CD8-positive, alpha-beta memory T cell (primary cell): ENCODE results near the gene KLHL2. TPM values are rescaled to one million over a fixed set of nuclear protein-coding genes. Genes with fewer than 3 reads are reported as not detected.
"Not testable (repeated sequence)": the region's sequence is repeated elsewhere in the genome, so short reads cannot be mapped to it uniquely, and the experiment has no call there.

Experiments
- CTCF ChIA-PET: fragments of 350-600 bp; sonication (Branson Sonifier 250); formaldehyde crosslinking; loops from one replicate; lab custom pipeline; 2021; ENCODE audit warnings: antibody characterized with exemption; lab: Charles Lee
- POLR2A ChIA-PET: fragments of 350-600 bp; sonication (Branson Sonifier 250); formaldehyde crosslinking; loops from one replicate; lab custom pipeline; 2021; ENCODE audit warnings: antibody characterized with exemption; lab: Charles Lee
- DNase-seq, 5 donors: peaks; one replicate each; pipeline versions ENCODE4 v3.0.0 to v3.0.0-alpha.2; 2020 to 2022; ENCODE audit warnings: mixed read lengths in 1 of 5
- H3K27ac ChIP-seq: one replicate; pipeline ENCODE4 v1.7.0; 2013; ENCODE audit warnings: low read depth, mild to moderate bottlenecking, low read length, moderate library complexity
- H3K27me3 ChIP-seq: 2 replicates; pipeline ENCODE4 v1.7.0; 2013; ENCODE audit warnings: low read length, mild to moderate bottlenecking; ENCODE audit not compliant: insufficient read depth, poor library complexity, severe bottlenecking
- H3K36me3 ChIP-seq: 2 replicates; pipeline ENCODE4 v1.7.0; 2013; ENCODE audit warnings: mild to moderate bottlenecking, low read length, moderate library complexity; ENCODE audit not compliant: insufficient read depth
- H3K4me1 ChIP-seq: 2 replicates; pipeline ENCODE4 v1.7.0; 2013; ENCODE audit warnings: mild to moderate bottlenecking, low read length, moderate library complexity; ENCODE audit not compliant: insufficient read depth
- H3K4me3 ChIP-seq: 2 replicates; pipeline ENCODE4 v1.7.0; 2013; ENCODE audit warnings: mild to moderate bottlenecking, low read length
- H3K9me3 ChIP-seq: 2 replicates; pipeline ENCODE4 v1.7.0; 2013; ENCODE audit warnings: mild to moderate bottlenecking, low read length
- H3K27ac Mint-ChIP-seq, 8 donors: one replicate each; pipeline ENCODE4 v1.8.0; 2020 to 2021; ENCODE audit warnings: mixed read lengths in 8 of 8, mild to moderate bottlenecking in 6 of 8, inconsistent platforms in 3 of 8, moderate library complexity in 3 of 8
- H3K27me3 Mint-ChIP-seq, 2 donors: one replicate each; pipeline ENCODE4 v1.8.0; 2020 to 2021; ENCODE audit warnings: mixed read lengths in 2 of 2, mild to moderate bottlenecking in 1 of 2, moderate library complexity in 1 of 2
- H3K36me3 Mint-ChIP-seq, 3 donors: one replicate each; pipeline ENCODE4 v1.8.0; 2020 to 2021; ENCODE audit warnings: mixed read lengths in 3 of 3, inconsistent platforms in 1 of 3, mild to moderate bottlenecking in 1 of 3
- H3K4me1 Mint-ChIP-seq, 3 donors: one replicate each; pipeline ENCODE4 v1.8.0; 2020 to 2021; ENCODE audit warnings: mixed read lengths in 3 of 3, inconsistent platforms in 1 of 3, mild to moderate bottlenecking in 1 of 3
- H3K4me3 Mint-ChIP-seq, 7 donors: one replicate each; pipeline ENCODE4 v1.8.0; 2020 to 2021; ENCODE audit warnings: mixed read lengths in 7 of 7, mild to moderate bottlenecking in 6 of 7, moderate library complexity in 4 of 7, inconsistent platforms in 2 of 7
- H3K9me3 Mint-ChIP-seq, 5 donors: one replicate each; pipeline ENCODE4 v1.8.0; 2020 to 2022; ENCODE audit warnings: mixed read lengths in 5 of 5, mild to moderate bottlenecking in 3 of 5, moderate library complexity in 2 of 5, inconsistent platforms in 1 of 5
- polyA plus RNA-seq: library from polyadenylated mRNA; unstranded; fragments of 300-500 nt; fragmentation: Illumina TruSeq; gene quantifications from one replicate; pipeline ENCODE4 v1.2.3, GENCODE V29; 2021
- total RNA-seq, 2 experiments: library from RNA; stranded (reverse); gene quantifications; one replicate each; pipeline ENCODE4 v1.2.3, GENCODE V29; 2021

Gene KLHL2
- total and polyA plus RNA-seq, 3 experiments from 2014 or later = 5.2 to 25.9 (median 25.7) TPM

DNA sequence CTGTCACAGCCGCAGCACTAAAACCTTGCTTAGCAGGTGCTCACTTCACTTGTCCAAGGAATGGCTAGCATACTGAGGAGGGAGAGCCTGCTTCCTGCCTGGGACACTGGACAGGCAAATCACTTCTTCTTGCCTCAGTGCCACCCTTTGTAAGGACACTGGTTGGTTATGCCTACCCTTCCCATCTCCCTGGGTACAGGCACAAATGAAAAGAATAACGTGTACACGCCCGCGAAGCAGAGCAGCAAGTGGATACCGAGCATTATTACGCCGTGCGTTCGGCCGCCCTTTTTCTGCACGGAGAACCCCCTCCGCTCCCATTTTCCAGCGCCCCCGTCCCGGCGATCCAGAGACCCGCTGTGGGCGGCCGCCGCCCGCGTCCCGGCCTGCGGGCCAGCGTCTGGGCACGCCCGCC lies 338 bp upstream of the KLHL2 start:
- Histone ChIP-seq H3K36me3 (no peaks in the 10 kb centered on the region), H3K27ac (peak overlapping the region; percentile 14), H3K9me3 (no peaks in the 10 kb centered on the region), H3K4me3 (peak overlapping the region; percentile 67), H3K27me3 (no peaks in the 10 kb centered on the region), H3K4me1 (peaks cover 43% of the 10 kb centered on the region)
- H3K9me3 Mint-ChIP-seq = no peaks in the 10 kb centered on the region
- peak overlapping the region; percentile 84 to 96 (median 94) for H3K4me3 Mint-ChIP-seq
- DNase-seq = peak in 1 of 5 donors; percentile 3
- ChIA-PET POLR2A (no interaction called here), CTCF (no interaction called here)
- no peaks in the 10 kb centered on the region for H3K27me3 Mint-ChIP-seq
- H3K4me1 Mint-ChIP-seq = peaks cover 50 to 66% (median 65%) of the 10 kb centered on the region in 3 donors
- peaks cover 0 to 7% (median 0%) of the 10 kb centered on the region in 3 donors for H3K36me3 Mint-ChIP-seq
- peak overlapping the region; percentile 18 to 95 (median 78) for H3K27ac Mint-ChIP-seq

DNA sequence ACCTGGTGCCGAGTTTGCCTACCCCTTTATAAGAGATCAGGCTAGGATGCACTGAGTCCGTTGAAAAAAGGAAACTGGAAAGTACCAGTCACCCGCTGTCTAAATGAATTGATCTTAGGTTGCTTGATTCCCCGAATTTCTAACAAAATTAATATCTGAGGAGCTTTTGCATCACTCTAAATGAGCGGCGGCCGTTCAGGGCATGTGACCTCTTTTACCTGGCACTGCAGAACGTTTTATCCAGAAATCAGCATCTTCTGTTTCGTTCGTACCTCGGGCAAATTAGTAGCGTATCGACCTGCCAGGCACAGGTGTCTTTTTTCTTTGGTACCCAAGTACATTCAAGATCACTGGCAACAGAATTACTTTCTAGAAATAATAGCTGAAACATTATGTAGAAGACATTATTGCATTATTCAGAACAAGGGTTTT lies 876 bp downstream of the KLHL2 start:
- Mint-ChIP-seq H3K27ac (peak overlapping the region; percentile 51 to 94 (median 86)), H3K4me1 (peaks cover 56 to 77% (median 76%) of the 10 kb centered on the region in 3 donors), H3K36me3 (peaks cover 0 to 7% (median 0%) of the 10 kb centered on the region in 3 donors), H3K27me3 (no peaks in the 10 kb centered on the region), H3K4me3 (peak overlapping the region; percentile 90 to 94 (median 92)), H3K9me3 (no peaks in the 10 kb centered on the region)
- no peaks in the 10 kb centered on the region for H3K9me3 ChIP-seq
- peak overlapping the region; percentile 40 for H3K27ac ChIP-seq
- H3K4me3 ChIP-seq = peak overlapping the region; percentile 85
- DNase-seq = peak in 1 of 5 donors; percentile 38
- ChIA-PET POLR2A (interaction anchor here (0.5 to 1.6 kb wide), 4 partner anchors 13 to 119 kb away, joined by 3 to 9 read pairs (median 4); partner anchors contain the start of gene MSMO1), CTCF (no interaction called here)
- no peaks in the 10 kb centered on the region for H3K27me3 ChIP-seq
- H3K4me1 ChIP-seq = peaks cover 43% of the 10 kb centered on the region
- no peaks in the 10 kb centered on the region for H3K36me3 ChIP-seq

DNA sequence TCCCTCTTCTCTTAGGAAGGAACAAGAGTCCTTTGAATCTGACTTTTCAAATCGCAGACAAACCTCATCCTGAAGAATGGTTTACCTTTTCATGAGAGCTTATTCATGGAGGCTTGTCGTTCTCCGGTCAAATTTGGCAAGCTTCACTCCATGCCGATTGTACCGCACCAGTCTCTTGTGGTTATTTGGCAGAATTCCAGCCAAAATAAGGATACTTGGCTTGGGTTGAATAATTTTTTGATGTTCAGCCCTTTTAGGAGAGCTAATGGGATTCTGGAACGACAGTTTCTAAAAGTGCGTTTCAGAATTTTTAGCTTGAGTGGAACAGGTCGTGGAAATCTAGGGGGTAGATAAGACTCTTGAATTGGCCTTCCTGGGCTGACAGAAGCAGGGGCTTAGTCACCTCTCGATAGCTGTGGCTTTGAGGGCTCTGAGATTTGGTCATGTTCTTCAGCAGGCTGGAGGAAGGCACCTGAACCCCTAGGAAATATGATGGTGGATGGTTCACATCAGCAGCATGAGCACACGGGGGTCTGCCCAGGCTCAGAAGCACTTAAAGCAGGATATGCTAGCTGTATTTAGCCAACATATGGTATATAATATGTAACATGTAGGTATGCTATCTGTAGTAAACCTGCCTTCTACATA lies 1.5 kb downstream of the KLHL2 start:
- Mint-ChIP-seq H3K9me3 (no peaks in the 10 kb centered on the region), H3K36me3 (peaks cover 0 to 7% (median 0%) of the 10 kb centered on the region in 3 donors), H3K4me1 (peaks cover 55 to 78% (median 75%) of the 10 kb centered on the region in 3 donors), H3K27ac (peak overlapping the region; percentile 4 to 91 (median 49)), H3K4me3 (peak overlapping the region; percentile 90 to 94 (median 92)), H3K27me3 (no peaks in the 10 kb centered on the region)
- peak in 1 of 5 donors; percentile 10 for DNase-seq
- ChIA-PET POLR2A (interaction anchor here (0.6 to 1.6 kb wide), 4 partner anchors 13 to 170 kb away, joined by 3 to 9 read pairs (median 3); partner anchors contain the start of genes CPE and MSMO1), CTCF (no interaction called here)
- no peaks in the 10 kb centered on the region for H3K9me3 ChIP-seq
- H3K27me3 ChIP-seq = no peaks in the 10 kb centered on the region
- H3K4me3 ChIP-seq = no peak overlapping the region
- H3K4me1 ChIP-seq = peaks cover 41% of the 10 kb centered on the region
- H3K27ac ChIP-seq = no peak overlapping the region
- H3K36me3 ChIP-seq = no peaks in the 10 kb centered on the region

DNA sequence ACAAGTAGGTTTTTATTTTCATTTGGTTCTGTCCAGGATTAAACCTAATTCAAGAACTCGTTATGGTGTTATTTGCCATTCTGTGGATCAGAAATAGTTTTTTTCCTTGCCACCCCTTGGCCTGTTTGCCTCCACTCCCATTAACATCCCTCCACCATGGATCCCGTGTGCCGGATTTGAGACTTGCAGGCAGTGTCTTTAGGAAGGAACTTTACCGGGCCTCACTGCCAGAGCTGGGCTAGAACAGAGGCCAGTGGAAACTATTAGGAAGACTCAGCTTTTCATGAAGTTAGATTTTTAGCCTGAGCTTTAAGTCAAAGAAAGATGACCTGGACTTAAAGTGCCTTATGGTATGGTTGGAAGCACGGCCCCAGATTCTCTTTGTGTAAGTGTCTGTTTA lies 2.4 kb downstream of the KLHL2 start:
- Mint-ChIP-seq H3K4me3 (peak overlapping the region in 3 of 7 donors; percentile 20 to 76 (median 41)), H3K27me3 (no peaks in the 10 kb centered on the region), H3K36me3 (peaks cover 0 to 7% (median 0%) of the 10 kb centered on the region in 3 donors), H3K4me1 (peaks cover 50 to 78% (median 76%) of the 10 kb centered on the region in 3 donors), H3K9me3 (no peaks in the 10 kb centered on the region), H3K27ac (peak overlapping the region in 3 of 8 donors; percentile 11 to 55 (median 41))
- no peak overlapping the region for H3K27ac ChIP-seq
- H3K4me3 ChIP-seq = no peak overlapping the region
- H3K27me3 ChIP-seq = no peaks in the 10 kb centered on the region
- H3K9me3 ChIP-seq = no peaks in the 10 kb centered on the region
- POLR2A ChIA-PET = no interaction called here
- H3K4me1 ChIP-seq = peaks cover 39% of the 10 kb centered on the region
- DNase-seq = no peak
- CTCF ChIA-PET = no interaction called here
- H3K36me3 ChIP-seq = no peaks in the 10 kb centered on the region

DNA sequence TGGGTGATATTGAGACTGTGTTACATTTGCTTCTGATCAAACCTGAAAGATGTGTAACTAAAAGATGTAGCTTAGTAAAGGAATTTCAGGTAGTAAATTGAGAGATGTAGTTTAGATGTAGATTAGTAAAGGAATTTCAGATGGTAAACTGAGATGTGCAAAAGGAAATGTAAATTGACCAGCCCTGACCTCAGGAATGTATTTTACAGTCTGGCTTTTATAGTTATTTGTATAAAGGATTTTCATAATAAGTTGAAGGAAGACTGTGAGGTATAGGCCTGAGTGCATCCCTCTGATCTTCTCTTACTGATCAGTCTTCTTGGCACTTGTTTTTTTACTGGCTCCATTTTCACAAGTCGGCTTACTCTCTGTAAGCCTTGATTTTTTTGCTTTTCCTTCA lies 3.2 kb downstream of the KLHL2 start:
- no peaks in the 10 kb centered on the region for H3K27me3 ChIP-seq
- H3K4me3 ChIP-seq = no peak overlapping the region
- H3K9me3 Mint-ChIP-seq = no peaks in the 10 kb centered on the region
- no peak overlapping the region for H3K27ac ChIP-seq
- H3K9me3 ChIP-seq = no peaks in the 10 kb centered on the region
- H3K27ac Mint-ChIP-seq = peak overlapping the region in 2 of 8 donors; percentile 12 to 71
- H3K36me3 ChIP-seq = no peaks in the 10 kb centered on the region
- CTCF ChIA-PET = no interaction called here
- H3K4me1 Mint-ChIP-seq = peaks cover 48 to 78% (median 75%) of the 10 kb centered on the region in 3 donors
- peak overlapping the region in 2 of 7 donors; percentile 57 to 76 for H3K4me3 Mint-ChIP-seq
- H3K36me3 Mint-ChIP-seq = peaks cover 0 to 7% (median 0%) of the 10 kb centered on the region in 3 donors
- DNase-seq = no peak
- H3K4me1 ChIP-seq = peaks cover 39% of the 10 kb centered on the region
- no peaks in the 10 kb centered on the region for H3K27me3 Mint-ChIP-seq
- POLR2A ChIA-PET = no interaction called here

DNA sequence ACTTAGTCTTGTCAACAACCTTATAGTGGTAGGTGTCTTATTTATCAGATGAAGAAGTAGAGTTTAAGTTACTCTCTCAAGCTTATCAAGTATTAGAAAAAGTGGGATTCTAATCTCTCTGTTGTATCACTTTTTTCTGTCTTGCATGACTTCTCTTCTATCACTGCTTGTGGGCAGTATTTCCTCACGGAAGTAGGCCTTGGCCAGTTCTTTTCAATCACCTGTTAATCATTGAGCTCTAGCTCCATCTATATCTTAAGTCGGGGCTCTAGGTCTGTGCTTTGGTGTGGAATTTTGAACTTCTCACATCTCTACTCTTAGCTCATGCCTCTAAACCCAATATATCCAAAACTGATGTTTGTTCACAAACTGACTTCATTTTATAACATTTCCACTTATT lies 5.3 kb downstream of the KLHL2 start:
- H3K27me3 ChIP-seq, H3K4me3 ChIP-seq, H3K27me3 Mint-ChIP-seq, H3K36me3 ChIP-seq, DNase-seq, H3K36me3 Mint-ChIP-seq, H3K9me3 ChIP-seq, CTCF ChIA-PET, H3K9me3 Mint-ChIP-seq, H3K27ac ChIP-seq, POLR2A ChIA-PET: not testable (repeated sequence)
- peak overlapping the region in 3 of 8 donors; percentile 11 to 50 (median 13) for H3K27ac Mint-ChIP-seq
- peaks cover 28% of the 10 kb centered on the region for H3K4me1 ChIP-seq
- peak overlapping the region in 1 of 7 donors; percentile 2 for H3K4me3 Mint-ChIP-seq
- H3K4me1 Mint-ChIP-seq = peaks cover 47 to 88% (median 77%) of the 10 kb centered on the region in 3 donors

DNA sequence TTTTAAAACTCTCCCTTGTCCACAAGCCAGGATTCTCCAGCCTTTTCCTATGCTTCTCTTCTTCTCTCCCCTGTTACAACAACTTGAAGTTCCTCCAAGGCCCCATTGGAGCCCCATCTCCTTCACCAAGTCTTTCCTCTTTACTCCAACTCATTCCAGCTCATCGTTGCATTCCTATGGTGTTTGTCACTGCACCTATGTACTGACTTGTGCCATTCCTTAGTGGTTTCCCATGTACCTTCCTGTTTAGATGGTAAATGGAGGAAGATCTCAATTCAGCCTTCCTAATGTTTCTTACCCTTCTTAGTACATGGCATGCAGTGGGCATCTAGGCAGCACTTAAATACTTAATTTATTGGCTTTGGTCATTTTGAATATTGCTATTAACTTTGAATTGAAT lies 6.0 kb downstream of the KLHL2 start:
- peaks cover 25% of the 10 kb centered on the region for H3K4me1 ChIP-seq
- DNase-seq, H3K36me3 ChIP-seq, CTCF ChIA-PET, H3K27me3 ChIP-seq, POLR2A ChIA-PET, H3K4me3 Mint-ChIP-seq, H3K27ac ChIP-seq, H3K36me3 Mint-ChIP-seq, H3K9me3 ChIP-seq, H3K27me3 Mint-ChIP-seq, H3K9me3 Mint-ChIP-seq, H3K4me3 ChIP-seq: not testable (repeated sequence)
- peak overlapping the region in 1 of 8 donors; percentile 31 for H3K27ac Mint-ChIP-seq
- peaks cover 48 to 91% (median 75%) of the 10 kb centered on the region in 3 donors for H3K4me1 Mint-ChIP-seq

DNA sequence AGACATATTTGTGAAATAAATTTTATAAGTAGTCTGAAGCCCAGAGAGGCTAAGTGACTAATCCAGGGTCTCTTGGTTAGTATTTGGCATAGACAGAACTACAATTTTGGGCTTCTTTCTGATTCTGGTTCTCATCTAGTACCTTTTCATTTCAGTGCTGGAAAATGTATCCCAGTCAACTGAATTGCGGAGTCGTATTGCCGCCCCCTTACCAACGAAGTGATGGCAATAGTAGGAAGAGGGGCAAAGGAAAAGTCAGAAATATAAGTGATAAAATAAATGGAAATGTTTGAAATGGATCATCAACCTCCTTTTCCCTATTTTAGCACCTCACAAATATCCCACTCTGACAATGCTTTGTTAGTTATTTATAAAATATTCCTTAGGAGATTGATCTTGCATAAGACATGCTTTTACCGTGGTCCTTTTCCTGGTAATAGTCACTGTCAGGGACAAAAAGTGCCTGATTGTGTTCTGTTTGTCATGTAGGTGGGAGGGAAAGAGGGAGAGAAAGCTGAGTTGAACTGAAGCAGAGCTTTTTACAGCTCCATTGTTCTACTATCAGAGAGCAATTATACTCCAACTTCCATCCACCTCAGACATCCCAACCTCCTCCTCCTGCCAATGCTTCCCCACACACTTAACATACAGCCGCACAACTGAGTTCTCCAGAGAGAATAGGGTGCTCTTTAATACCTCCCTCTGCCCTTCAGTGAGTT lies 6.8 kb downstream of the KLHL2 start:
- H3K9me3 Mint-ChIP-seq, H3K27ac ChIP-seq, CTCF ChIA-PET, POLR2A ChIA-PET, H3K36me3 ChIP-seq, H3K27me3 ChIP-seq, H3K4me3 Mint-ChIP-seq, DNase-seq, H3K27me3 Mint-ChIP-seq, H3K4me3 ChIP-seq, H3K9me3 ChIP-seq: not testable (repeated sequence)
- Mint-ChIP-seq H3K36me3 (peaks cover 0 to 11% (median 0%) of the 10 kb centered on the region in 3 donors), H3K4me1 (peaks cover 43 to 88% (median 68%) of the 10 kb centered on the region in 3 donors), H3K27ac (peak overlapping the region in 1 of 8 donors; percentile 52)
- peaks cover 17% of the 10 kb centered on the region for H3K4me1 ChIP-seq
